Kidney epithelial cell (primary cell): ENCODE results near the gene METTL16. TPM values are rescaled to one million over a fixed set of nuclear protein-coding genes. Genes with fewer than 3 reads are reported as not detected.

Source experiments
- DNase-seq: peaks from one replicate; pipeline ENCODE4 v3.0.0-alpha.2; 2010; ENCODE audit warnings: low read depth
- H3K27me3 ChIP-seq: 2 replicates; pipeline ENCODE4 v1.6.0; 2011; ENCODE audit warnings: low read length; ENCODE audit not compliant: control insufficient read depth, insufficient read depth
- H3K36me3 ChIP-seq: 2 replicates; pipeline ENCODE4 v1.5.1; 2011; ENCODE audit warnings: low read length; ENCODE audit not compliant: control insufficient read depth, insufficient read depth
- H3K4me3 ChIP-seq: 2 replicates; pipeline ENCODE4 v1.5.1; 2011; ENCODE audit warnings: low read depth, mild to moderate bottlenecking, control low read depth, low read length
- total RNA-seq: library from RNA; depleted of rRNA; stranded (reverse); fragments of >200 nt; gene quantifications from 2 replicates; pipeline ENCODE4 v1.2.3, GENCODE V29; 2015
- TF ChIP-seq, protein P1 (sequence below): IDR thresholded peaks from 2 replicates; pipeline ENCODE4 v1.5.1; 2011; ENCODE audit warnings: mild to moderate bottlenecking, moderate library complexity, low read length, control low read depth, inconsistent platforms; ENCODE audit not compliant: insufficient read depth, poor library complexity, severe bottlenecking

Gene METTL16
- total RNA-seq, 1 donor from 2014 or later: 32.4 TPM

DNA sequence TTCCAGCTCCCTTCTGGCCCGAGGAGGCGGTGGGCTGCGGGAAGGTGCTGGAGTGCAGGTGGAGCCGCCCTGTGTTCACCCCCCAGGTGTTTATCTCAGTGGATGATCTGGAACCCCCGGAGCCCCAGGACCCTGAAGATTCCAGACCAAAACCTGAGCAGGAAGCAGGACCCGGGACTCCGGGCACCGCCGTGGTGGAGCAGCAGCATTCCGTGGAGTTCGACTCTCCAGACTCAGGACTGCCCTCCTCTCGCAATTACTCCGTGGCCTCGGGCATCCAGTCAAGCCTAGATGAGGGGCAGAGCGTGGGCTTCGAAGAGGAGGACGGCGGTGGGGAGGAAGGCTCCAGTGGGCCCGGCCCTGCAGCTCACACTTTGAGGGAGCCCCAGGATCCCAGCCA, 136.3 kb downstream of the METTL16 start:
- TF ChIP-seq, protein P1, sequence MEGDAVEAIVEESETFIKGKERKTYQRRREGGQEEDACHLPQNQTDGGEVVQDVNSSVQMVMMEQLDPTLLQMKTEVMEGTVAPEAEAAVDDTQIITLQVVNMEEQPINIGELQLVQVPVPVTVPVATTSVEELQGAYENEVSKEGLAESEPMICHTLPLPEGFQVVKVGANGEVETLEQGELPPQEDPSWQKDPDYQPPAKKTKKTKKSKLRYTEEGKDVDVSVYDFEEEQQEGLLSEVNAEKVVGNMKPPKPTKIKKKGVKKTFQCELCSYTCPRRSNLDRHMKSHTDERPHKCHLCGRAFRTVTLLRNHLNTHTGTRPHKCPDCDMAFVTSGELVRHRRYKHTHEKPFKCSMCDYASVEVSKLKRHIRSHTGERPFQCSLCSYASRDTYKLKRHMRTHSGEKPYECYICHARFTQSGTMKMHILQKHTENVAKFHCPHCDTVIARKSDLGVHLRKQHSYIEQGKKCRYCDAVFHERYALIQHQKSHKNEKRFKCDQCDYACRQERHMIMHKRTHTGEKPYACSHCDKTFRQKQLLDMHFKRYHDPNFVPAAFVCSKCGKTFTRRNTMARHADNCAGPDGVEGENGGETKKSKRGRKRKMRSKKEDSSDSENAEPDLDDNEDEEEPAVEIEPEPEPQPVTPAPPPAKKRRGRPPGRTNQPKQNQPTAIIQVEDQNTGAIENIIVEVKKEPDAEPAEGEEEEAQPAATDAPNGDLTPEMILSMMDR: no peak
- H3K36me3 ChIP-seq: peaks cover 1% of the 10 kb centered on the region

DNA sequence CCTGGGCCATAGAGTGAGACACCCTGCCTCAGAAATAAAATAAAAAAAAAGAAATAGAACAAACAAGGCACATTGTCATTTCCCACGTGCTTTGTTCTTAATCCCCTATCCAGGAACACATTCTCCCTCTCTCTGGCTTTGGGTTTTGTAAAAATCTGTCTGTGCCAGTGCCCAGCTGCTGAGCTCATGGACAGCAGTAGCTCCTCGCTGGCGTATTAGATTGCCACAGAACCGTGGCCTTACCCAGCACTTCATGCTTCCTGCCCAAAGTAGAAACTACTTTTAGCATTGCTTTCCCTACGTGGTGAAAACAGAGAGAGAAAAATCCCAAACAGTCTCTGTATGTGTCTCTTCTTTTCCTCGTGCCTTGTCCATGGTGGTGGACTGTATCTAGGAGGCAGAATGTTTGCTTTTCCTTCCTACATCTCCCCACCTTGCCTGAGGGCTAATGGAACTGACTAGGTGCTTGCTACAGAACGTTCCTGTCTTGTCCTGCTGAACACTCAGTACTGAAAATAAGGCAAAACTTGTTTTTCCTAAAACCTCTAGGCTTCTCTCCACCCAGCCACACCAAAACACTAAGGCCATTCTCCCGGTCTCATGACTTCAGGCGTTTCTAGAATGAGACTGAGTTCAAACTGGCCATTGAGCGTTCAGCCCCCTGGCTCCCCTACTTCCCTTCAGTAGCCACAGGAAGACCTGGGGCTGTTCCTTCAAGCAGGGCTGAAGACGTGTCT, 137.0 kb downstream of the METTL16 start:
- no peak for DNase-seq
- TF ChIP-seq, protein P1: no peak

More for the DNA sequence above, 136.3 kb downstream of the METTL16 start:
- Histone ChIP-seq H3K4me3 (no peak overlapping the region), H3K27me3 (no peaks in the 10 kb centered on the region)
- no peak for DNase-seq

DNA sequence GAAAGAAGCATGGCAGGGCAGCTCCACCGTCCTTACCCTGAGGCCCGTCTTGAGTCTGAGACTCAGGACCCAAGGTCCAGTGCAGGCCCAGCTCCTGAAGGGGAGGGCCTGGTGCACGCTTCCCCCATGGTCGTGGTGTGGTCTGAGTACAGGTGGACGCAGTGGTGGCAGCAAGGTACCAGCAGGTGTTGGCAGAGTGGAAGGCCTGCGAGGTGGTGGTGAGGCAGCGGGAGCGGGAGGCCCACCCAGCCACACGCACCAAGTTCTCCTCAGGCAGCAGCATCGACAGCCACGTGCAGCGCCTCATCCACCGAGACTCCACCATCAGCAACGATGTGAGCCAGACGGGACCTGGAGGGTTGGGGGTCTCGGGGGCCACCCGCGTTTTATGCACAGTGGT, 138.5 kb downstream of the METTL16 start:
- H3K27me3 ChIP-seq: no peaks in the 10 kb centered on the region
- H3K4me3 ChIP-seq: no peak overlapping the region
- TF ChIP-seq, protein P1: no peak
- no peaks in the 10 kb centered on the region for H3K36me3 ChIP-seq
- no peak for DNase-seq

More for the DNA sequence above, 137.0 kb downstream of the METTL16 start:
- no peaks in the 10 kb centered on the region for H3K36me3 ChIP-seq
- no peak overlapping the region for H3K4me3 ChIP-seq
- no peaks in the 10 kb centered on the region for H3K27me3 ChIP-seq

DNA sequence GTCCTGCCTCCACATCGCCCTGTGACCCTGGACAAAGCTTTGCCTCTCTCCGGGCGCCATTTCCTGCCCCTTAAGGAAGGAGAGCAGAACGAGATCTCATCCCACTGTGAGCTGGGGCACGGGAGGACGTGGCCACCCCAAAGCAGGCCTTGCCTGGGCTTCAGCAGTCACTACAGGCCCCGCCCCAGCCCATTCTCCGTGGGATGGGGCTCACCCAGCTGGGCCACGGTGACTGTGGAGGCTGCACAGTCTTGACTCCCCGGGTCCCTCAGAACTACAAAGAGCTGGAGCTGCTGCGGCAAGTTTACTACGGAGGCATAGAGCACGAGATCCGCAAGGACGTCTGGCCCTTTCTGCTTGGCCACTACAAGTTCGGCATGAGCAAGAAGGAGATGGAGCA, 139.0 kb downstream of the METTL16 start:
- no peak for DNase-seq
- no peaks in the 10 kb centered on the region for H3K27me3 ChIP-seq
- TF ChIP-seq, protein P1: no peak
- no peaks in the 10 kb centered on the region for H3K36me3 ChIP-seq
- H3K4me3 ChIP-seq: no peak overlapping the region

DNA sequence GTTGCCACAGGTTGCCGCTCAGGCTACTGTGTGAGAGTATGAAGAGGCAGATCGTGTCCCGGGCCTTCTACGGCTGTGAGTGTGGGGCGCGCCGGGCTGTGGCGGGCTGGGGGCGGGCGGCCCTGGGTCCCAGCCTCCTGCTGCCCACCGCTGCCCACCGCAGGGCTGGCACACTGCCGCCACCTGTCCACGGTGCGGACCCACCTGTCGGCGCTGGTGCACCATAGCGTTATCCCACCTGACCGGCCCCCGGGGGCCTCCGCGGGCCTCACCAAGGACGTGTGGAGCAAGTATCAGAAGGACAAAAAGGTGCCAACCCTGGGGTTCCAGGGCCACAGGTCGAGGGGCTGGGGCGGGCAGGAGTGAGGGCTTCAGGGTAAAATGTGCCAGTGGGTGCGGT, 139.5 kb downstream of the METTL16 start:
- DNase-seq: no peak
- TF ChIP-seq, protein P1: no peak
- Histone ChIP-seq H3K36me3 (no peaks in the 10 kb centered on the region), H3K27me3 (no peaks in the 10 kb centered on the region), H3K4me3 (no peak overlapping the region)
